ENCODE measurements around the gene ELL2.

ELL2 gene

DNA sequence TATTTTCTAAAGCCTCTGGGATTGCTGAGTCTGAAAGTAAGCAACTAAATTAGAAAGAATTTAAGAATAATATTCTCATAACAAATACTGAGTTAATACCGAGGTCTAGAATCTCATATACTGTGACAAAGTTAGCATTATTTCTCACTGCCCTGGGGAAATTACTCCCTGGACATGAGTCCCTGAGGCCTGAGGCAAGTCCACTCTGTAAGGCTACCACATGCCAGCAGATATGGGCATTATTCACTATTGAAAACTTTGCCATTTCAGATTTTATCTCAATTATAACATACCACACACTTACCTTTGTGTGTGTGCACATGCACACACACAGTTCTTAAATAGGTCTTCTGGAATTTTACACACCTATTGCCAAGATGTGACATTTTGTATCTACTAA lies 22.9 kb downstream of the ELL2 start:
- Histone ChIP-seq H3K36me3 (ENCODE audit: control insufficient read depth in 2 of 2, insufficient read depth in 2 of 2, low read length in 2 of 2) (no peaks in the 10 kb centered on the region), H3K4me1 (ENCODE audit: control insufficient read depth, insufficient read depth, low read length) (peaks cover 5% of the 10 kb centered on the region), H3K9ac (ENCODE audit: low read length in 2 of 2) (no peak overlapping the region), H3K27ac (ENCODE audit: low read length) (no peak overlapping the region), H3K27me3 (ENCODE audit: control insufficient read depth in 1 of 2, insufficient read depth in 2 of 2, low read length in 2 of 2) (no peaks in the 10 kb centered on the region), H3K9me3 (ENCODE audit: control insufficient read depth in 2 of 2, low read length in 2 of 2) (no peaks in the 10 kb centered on the region), H3K4me3 (ENCODE audit: low read length in 2 of 2) (no peak overlapping the region)

DNA sequence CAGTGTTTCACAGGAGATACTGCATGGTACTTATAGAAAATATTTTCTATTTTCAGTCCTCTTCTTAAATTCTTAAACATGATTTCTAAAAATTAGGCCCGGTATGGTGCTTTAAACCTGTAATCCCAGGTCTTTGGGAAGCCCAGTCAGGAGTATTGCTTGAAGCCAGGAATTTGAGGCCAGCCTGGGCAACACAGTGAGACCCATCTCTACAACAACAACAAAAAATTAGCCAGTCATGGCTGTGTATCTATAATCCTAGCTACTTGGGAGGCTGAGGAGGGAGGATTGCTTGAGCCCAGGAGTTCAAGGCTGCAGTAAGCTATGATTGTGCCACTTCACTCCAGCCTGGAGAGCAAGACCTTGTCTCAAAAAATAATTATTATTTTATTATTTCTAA lies 23.3 kb downstream of the ELL2 start:
- Histone ChIP-seq H3K27ac (ENCODE audit: low read length) (no peak overlapping the region), H3K27me3 (ENCODE audit: control insufficient read depth in 1 of 2, insufficient read depth in 2 of 2, low read length in 2 of 2) (no peaks in the 10 kb centered on the region), H3K9me3 (ENCODE audit: control insufficient read depth in 2 of 2, low read length in 2 of 2) (no peaks in the 10 kb centered on the region), H3K4me1 (ENCODE audit: control insufficient read depth, insufficient read depth, low read length) (peaks cover 5% of the 10 kb centered on the region), H3K9ac (ENCODE audit: low read length in 2 of 2) (no peak overlapping the region), H3K4me3 (ENCODE audit: low read length in 2 of 2) (no peak overlapping the region), H3K36me3 (ENCODE audit: control insufficient read depth in 2 of 2, insufficient read depth in 2 of 2, low read length in 2 of 2) (no peaks in the 10 kb centered on the region)

DNA sequence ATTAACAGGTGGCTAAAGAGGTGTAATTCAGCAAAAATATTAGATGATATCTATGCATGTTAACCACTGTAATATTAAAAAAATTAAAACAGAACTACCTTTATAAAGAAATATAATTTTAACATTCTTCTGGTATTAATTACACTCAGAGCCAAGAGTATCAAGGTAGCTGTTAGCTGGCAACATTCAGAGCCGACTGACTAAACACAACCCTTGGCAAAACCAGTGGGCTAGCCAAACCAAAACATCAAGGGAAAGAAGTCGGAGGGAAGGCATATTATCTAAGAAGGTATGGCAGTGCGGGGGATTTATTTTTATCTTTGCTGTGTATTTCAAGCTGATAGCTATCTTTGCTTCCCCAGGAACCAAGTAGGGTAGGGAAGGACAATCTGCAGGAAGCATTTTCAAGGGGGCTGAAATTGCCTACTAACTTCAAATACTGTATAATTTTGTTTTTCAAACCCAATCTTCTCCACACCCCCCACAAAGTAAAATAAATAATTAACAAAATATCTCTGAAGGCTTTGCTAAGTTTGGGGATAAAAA lies 24.0 kb downstream of the ELL2 start:
- Histone ChIP-seq H3K9ac (ENCODE audit: low read length in 2 of 2) (no peak overlapping the region), H3K9me3 (ENCODE audit: control insufficient read depth in 2 of 2, low read length in 2 of 2) (no peaks in the 10 kb centered on the region), H3K4me1 (ENCODE audit: control insufficient read depth, insufficient read depth, low read length) (peaks cover 5% of the 10 kb centered on the region), H3K27me3 (ENCODE audit: control insufficient read depth in 1 of 2, insufficient read depth in 2 of 2, low read length in 2 of 2) (no peaks in the 10 kb centered on the region), H3K36me3 (ENCODE audit: control insufficient read depth in 2 of 2, insufficient read depth in 2 of 2, low read length in 2 of 2) (no peaks in the 10 kb centered on the region), H3K4me3 (ENCODE audit: low read length in 2 of 2) (no peak overlapping the region), H3K27ac (ENCODE audit: low read length) (no peak overlapping the region)

DNA sequence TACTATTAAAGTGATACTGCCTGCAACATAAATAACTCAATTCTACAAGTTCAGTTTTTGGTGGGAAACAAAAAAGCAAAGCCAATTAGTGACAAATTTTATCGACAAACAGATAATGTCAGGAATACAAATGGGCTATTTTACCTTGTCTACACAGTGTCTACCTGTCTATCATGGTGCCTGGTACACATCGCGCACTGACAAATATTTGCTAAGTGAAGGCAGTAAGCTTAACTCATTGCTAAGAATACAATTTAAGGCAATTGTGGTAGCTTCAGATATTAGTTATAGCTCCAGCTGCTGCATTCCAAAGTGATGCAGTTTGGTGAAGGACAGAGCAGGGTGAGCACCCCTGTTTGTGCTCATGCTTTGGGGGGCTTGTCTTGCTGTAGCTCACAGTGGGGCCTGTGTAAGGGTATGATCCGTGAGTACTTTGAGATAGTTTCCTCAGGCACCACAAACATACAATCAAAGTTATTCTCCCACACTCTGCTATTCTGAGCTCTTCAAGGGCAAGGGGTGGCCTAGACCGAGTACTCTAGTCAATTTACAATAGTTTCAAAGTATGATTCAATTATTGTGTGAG lies 24.7 kb downstream of the ELL2 start:
- no peak overlapping the region for H3K4me3 ChIP-seq (ENCODE audit: low read length in 2 of 2)
- peaks cover 5% of the 10 kb centered on the region for H3K4me1 ChIP-seq (ENCODE audit: control insufficient read depth, insufficient read depth, low read length)
- H3K9me3 ChIP-seq (ENCODE audit: control insufficient read depth in 2 of 2, low read length in 2 of 2) = no peaks in the 10 kb centered on the region
- H3K36me3 ChIP-seq (ENCODE audit: control insufficient read depth in 2 of 2, insufficient read depth in 2 of 2, low read length in 2 of 2) = no peaks in the 10 kb centered on the region
- no peaks in the 10 kb centered on the region for H3K27me3 ChIP-seq (ENCODE audit: control insufficient read depth in 1 of 2, insufficient read depth in 2 of 2, low read length in 2 of 2)
- H3K9ac ChIP-seq (ENCODE audit: low read length in 2 of 2) = no peak overlapping the region
- H3K27ac ChIP-seq (ENCODE audit: low read length) = no peak overlapping the region

DNA sequence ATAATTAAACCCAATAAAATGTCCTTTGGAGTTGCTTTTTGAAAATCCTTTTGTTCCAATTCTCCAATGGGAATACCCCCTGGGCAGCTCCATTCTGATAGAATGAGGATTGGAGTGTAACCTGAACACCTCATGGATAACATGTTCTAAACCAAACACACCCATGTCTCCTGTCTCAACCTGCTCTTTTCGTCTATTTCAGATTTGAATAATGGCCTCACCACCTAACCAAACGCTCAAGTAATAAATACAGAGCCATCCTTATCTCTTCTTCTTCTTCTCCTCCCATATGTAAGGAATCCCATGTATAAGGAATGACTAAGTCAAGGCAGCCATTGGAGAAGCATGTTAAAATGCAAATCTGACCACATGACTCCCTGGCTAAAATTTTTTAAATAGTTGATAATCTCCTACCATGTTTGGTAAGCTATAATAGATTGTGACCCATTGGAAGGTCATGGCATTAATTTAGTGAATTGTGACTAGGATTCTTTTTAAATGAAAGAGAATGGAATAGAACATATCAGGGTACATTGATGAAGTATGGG lies 26.0 kb downstream of the ELL2 start:
- Histone ChIP-seq H3K4me1 (ENCODE audit: control insufficient read depth, insufficient read depth, low read length) (peaks cover under 1% of the 10 kb centered on the region), H3K27ac (ENCODE audit: low read length) (no peak overlapping the region), H3K36me3 (ENCODE audit: control insufficient read depth in 2 of 2, insufficient read depth in 2 of 2, low read length in 2 of 2) (no peaks in the 10 kb centered on the region)

DNA sequence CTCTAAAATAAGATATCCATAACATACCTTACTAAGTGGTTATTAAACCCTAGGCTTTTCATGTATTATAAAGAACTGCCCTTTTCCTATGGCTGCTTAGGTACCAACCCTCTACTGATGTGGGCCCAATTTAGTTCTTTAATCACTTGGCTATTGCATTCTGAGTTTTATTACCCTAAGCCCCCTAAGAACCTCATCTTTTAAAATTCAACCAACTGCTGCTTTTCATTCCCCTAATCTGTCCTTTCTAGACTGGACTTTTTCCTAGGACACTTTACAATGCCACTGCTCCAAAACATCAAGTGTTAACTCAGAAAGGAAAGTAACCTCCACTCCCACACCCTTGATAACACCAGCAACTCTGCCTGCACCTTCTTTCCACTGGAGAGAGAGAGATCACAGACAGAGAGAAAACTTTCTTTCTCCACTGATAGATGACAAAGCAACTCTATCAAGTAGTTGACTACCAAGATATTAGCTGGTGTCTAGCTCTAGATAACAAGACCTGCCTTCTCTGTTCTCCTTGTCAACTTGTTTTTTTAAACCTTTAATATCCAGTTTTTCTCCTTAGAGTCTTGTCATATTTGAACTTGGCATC lies 27.3 kb downstream of the ELL2 start:
- H3K36me3 ChIP-seq (ENCODE audit: control insufficient read depth in 2 of 2, insufficient read depth in 2 of 2, low read length in 2 of 2) = no peaks in the 10 kb centered on the region
- H3K27me3 ChIP-seq (ENCODE audit: control insufficient read depth in 1 of 2, insufficient read depth in 2 of 2, low read length in 2 of 2) = no peaks in the 10 kb centered on the region
- H3K9me3 ChIP-seq (ENCODE audit: control insufficient read depth in 2 of 2, low read length in 2 of 2) = no peaks in the 10 kb centered on the region
- no peaks in the 10 kb centered on the region for H3K4me1 ChIP-seq (ENCODE audit: control insufficient read depth, insufficient read depth, low read length)
- no peak overlapping the region for H3K27ac ChIP-seq (ENCODE audit: low read length)
- no peak overlapping the region for H3K4me3 ChIP-seq (ENCODE audit: low read length in 2 of 2)
- no peak overlapping the region for H3K9ac ChIP-seq (ENCODE audit: low read length in 2 of 2)

More for the DNA sequence above, 26.0 kb downstream of the ELL2 start:
- Histone ChIP-seq H3K27me3 (ENCODE audit: control insufficient read depth in 1 of 2, insufficient read depth in 2 of 2, low read length in 2 of 2) (no peaks in the 10 kb centered on the region), H3K4me3 (ENCODE audit: low read length in 2 of 2) (no peak overlapping the region), H3K9me3 (ENCODE audit: control insufficient read depth in 2 of 2, low read length in 2 of 2) (no peaks in the 10 kb centered on the region), H3K9ac (ENCODE audit: low read length in 2 of 2) (no peak overlapping the region)

DNA sequence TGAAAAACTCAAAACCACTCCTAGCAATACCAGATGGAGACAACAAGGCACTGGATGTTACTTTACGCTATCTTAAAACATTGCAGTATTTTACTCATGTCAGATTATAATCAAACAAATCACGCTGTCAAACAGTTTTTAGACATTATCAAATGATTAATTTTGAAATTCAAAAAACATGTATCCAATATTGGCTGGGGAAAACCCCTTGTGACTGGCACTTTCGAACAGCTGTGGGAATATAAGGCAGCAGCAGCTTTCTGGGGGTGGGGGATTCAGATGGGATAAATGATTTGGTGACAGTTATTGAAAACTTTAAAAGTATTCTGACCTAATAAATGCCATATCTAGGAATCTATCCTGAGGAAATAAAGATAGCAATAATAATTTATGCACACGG lies 28.7 kb downstream of the ELL2 start:
- Histone ChIP-seq H3K9ac (ENCODE audit: low read length in 2 of 2) (no peak overlapping the region), H3K27me3 (ENCODE audit: control insufficient read depth in 1 of 2, insufficient read depth in 2 of 2, low read length in 2 of 2) (no peaks in the 10 kb centered on the region), H3K4me3 (ENCODE audit: low read length in 2 of 2) (no peak overlapping the region), H3K9me3 (ENCODE audit: control insufficient read depth in 2 of 2, low read length in 2 of 2) (no peaks in the 10 kb centered on the region), H3K36me3 (ENCODE audit: control insufficient read depth in 2 of 2, insufficient read depth in 2 of 2, low read length in 2 of 2) (no peaks in the 10 kb centered on the region), H3K27ac (ENCODE audit: low read length) (no peak overlapping the region), H3K4me1 (ENCODE audit: control insufficient read depth, insufficient read depth, low read length) (no peaks in the 10 kb centered on the region)

DNA sequence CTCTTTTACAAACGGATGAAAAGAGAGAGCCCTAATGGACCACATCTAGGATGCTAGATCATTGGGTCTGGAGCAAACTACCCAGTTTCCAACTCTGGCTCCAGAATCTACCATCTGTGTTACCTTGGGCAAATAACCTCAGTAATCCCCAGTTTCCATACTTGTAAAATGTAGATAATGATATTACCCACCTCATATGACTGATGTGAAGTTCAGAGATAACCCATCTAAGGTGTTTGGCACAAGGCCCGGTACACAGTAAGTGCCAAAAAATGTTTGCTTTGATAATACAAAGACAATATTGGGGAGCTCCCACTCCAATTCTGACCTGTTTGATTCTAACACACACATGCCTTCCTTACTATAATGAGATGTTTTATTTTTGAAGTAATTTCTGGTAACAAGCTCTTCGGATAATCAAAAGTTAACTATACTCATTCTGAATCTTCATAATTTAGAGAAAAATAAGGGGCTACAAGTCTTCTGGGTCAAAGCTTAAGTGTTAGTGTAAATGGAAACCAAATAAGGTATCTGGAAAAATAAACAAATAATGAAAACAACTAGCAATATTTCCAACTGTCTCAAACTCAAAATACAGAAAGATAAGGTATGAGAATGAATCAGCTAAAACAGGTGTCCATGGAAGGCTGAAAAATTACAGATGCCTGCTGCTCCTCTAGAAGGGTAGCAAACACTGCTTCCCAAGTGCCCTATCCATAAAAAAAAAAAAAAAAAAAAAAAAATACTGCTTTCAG lies 30.4 kb downstream of the ELL2 start:
- H3K4me1 ChIP-seq (ENCODE audit: control insufficient read depth, insufficient read depth, low read length) = no peaks in the 10 kb centered on the region
- H3K9ac ChIP-seq (ENCODE audit: low read length in 2 of 2) = no peak overlapping the region
- no peak overlapping the region for H3K27ac ChIP-seq (ENCODE audit: low read length)
- H3K4me3 ChIP-seq (ENCODE audit: low read length in 2 of 2) = no peak overlapping the region
- H3K9me3 ChIP-seq (ENCODE audit: control insufficient read depth in 2 of 2, low read length in 2 of 2) = no peaks in the 10 kb centered on the region
- no peaks in the 10 kb centered on the region for H3K27me3 ChIP-seq (ENCODE audit: control insufficient read depth in 1 of 2, insufficient read depth in 2 of 2, low read length in 2 of 2)
- H3K36me3 ChIP-seq (ENCODE audit: control insufficient read depth in 2 of 2, insufficient read depth in 2 of 2, low read length in 2 of 2) = no peaks in the 10 kb centered on the region

DNA sequence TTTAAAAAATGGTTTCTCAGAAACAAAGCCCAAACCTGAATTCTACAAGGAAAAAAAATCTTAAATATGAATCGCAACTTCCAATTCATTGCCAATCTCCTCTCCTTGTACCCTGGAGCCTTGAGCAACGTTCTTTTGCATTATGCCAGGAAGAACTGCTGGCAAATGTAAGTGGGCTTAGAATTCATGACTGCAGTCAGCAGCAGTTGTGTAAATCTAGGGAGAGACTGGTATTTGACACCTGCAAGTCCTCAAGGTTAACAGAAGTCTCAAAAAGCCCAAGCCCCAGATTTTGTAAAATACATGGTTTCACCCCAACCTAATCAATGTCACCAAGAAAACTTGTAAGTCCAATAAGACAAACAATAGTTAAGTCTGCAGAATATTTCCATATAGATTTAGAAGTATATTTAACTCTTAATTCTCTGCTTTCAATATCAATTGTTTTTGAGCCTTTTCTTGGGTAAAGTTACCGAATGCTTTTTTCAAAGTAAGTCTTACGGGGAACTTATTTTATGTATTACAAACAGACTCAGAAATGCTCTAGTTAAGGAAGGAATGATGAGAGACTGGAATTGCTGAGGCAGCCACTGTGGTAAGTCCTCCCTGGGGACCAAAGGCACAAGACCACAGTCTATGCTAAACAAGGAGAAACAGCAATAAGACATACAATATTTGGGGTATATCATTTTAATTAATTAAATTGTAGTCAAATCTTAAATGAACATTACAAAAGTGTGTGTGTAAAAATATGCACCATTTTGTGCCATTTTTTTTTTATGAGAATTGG lies 31.3 kb downstream of the ELL2 start:
- no peaks in the 10 kb centered on the region for H3K4me1 ChIP-seq (ENCODE audit: control insufficient read depth, insufficient read depth, low read length)
- no peaks in the 10 kb centered on the region for H3K36me3 ChIP-seq (ENCODE audit: control insufficient read depth in 2 of 2, insufficient read depth in 2 of 2, low read length in 2 of 2)
- no peaks in the 10 kb centered on the region for H3K9me3 ChIP-seq (ENCODE audit: control insufficient read depth in 2 of 2, low read length in 2 of 2)
- no peak overlapping the region for H3K27ac ChIP-seq (ENCODE audit: low read length)
- no peak overlapping the region for H3K4me3 ChIP-seq (ENCODE audit: low read length in 2 of 2)
- no peak overlapping the region for H3K9ac ChIP-seq (ENCODE audit: low read length in 2 of 2)
- H3K27me3 ChIP-seq (ENCODE audit: control insufficient read depth in 1 of 2, insufficient read depth in 2 of 2, low read length in 2 of 2) = no peaks in the 10 kb centered on the region

DNA sequence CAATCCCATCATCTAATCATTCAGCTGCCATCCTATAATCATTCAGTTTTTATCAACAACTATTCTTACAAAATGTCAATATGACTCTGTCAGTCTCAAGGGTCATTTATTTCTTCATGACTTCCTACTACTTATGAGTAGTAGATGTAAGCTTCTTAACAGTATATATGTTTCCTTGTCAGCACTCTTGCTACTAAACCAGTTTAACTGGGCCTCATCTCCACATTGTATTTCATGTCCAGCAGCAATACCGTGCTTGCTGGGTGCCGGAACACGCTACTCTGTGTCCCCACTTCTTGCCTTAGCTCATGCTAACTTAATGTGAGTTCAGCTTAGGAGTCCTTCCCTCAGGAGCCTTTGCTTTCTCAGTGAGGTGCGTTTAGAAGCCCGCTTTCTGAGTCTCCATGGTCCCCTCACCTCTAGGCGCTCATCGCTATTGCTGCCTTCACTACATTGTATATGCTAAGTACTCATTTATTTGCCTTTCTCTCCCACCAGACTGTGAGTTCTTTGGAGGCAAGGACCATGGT lies 32.9 kb downstream of the ELL2 start:
- Histone ChIP-seq H3K36me3 (ENCODE audit: control insufficient read depth in 2 of 2, insufficient read depth in 2 of 2, low read length in 2 of 2) (no peaks in the 10 kb centered on the region), H3K27me3 (ENCODE audit: control insufficient read depth in 1 of 2, insufficient read depth in 2 of 2, low read length in 2 of 2) (no peaks in the 10 kb centered on the region), H3K9me3 (ENCODE audit: control insufficient read depth in 2 of 2, low read length in 2 of 2) (no peaks in the 10 kb centered on the region), H3K4me1 (ENCODE audit: control insufficient read depth, insufficient read depth, low read length) (peaks cover 6% of the 10 kb centered on the region), H3K9ac (ENCODE audit: low read length in 2 of 2) (no peak overlapping the region), H3K4me3 (ENCODE audit: low read length in 2 of 2) (no peak overlapping the region), H3K27ac (ENCODE audit: low read length) (no peak overlapping the region)
